K562 (cell line): ENCODE measurements around the gene HK1.

Source experiments
- ATF3 ChIP-seq, 2 experiments: fragments of 450-650 bp in 1 of 2; sonication (generic) in 1 of 2; formaldehyde crosslinking in 1 of 2; IDR thresholded peaks in 1 of 2; conservative IDR thresholded peaks in 1 of 2; 2 replicates each; pipeline versions ENCODE4 v1.6.1 to v1.8.1; 2016 to 2023; ENCODE audit warnings: mild to moderate bottlenecking in 2 of 2, moderate library complexity in 2 of 2, inconsistent platforms in 1 of 2, missing genetic modification reagents in 1 of 2
- CEBPB ChIP-seq: fragments of 450-650 bp; IDR thresholded peaks from 2 replicates; pipeline ENCODE4 v1.6.1; 2016; ENCODE audit warnings: missing genetic modification characterization, missing compliant biosample characterization
- POLR2AphosphoS5 ChIP-seq: IDR thresholded peaks from 2 replicates; pipeline ENCODE4 v1.6.1; 2011; ENCODE audit warnings: mild to moderate bottlenecking, low read depth, low read length, moderate library complexity; ENCODE audit not compliant: control insufficient read depth, insufficient read depth
- SRSF9 ChIP-seq: fragments of 200-400 bp; formaldehyde crosslinking; IDR thresholded peaks from 2 replicates; pipeline ENCODE4 v1.6.1; 2017; ENCODE audit warnings: low read depth, low read length, borderline replicate concordance
- TEAD4 ChIP-seq, 2 experiments: sonication (generic) in 1 of 2; formaldehyde crosslinking in 1 of 2; IDR thresholded peaks; 2 replicates each; pipeline versions ENCODE4 v1.6.1 to v1.8.0; 2012 to 2022; ENCODE audit warnings: borderline replicate concordance in 1 of 2, inconsistent platforms in 1 of 2, low read length in 1 of 2, mild to moderate bottlenecking in 1 of 2, missing genetic modification reagents in 1 of 2
- ZNF121 ChIP-seq: sonication (generic); formaldehyde crosslinking; conservative IDR thresholded peaks from 2 replicates; pipeline ENCODE4 v1.8.0; 2022; ENCODE audit warnings: missing genetic modification reagents
- TF ChIP-seq, protein P1 (sequence below): IDR thresholded peaks from 3 replicates; pipeline ENCODE4 v1.6.1; 2011; ENCODE audit warnings: borderline replicate concordance, mild to moderate bottlenecking; ENCODE audit not compliant: insufficient read length, insufficient read depth

GRCh38 chr10:69403519-69403918 is 125.2 kb downstream of the HK1 start:
- no peak for TF ChIP-seq POLR2AphosphoS5
- TF ChIP-seq, protein P1, sequence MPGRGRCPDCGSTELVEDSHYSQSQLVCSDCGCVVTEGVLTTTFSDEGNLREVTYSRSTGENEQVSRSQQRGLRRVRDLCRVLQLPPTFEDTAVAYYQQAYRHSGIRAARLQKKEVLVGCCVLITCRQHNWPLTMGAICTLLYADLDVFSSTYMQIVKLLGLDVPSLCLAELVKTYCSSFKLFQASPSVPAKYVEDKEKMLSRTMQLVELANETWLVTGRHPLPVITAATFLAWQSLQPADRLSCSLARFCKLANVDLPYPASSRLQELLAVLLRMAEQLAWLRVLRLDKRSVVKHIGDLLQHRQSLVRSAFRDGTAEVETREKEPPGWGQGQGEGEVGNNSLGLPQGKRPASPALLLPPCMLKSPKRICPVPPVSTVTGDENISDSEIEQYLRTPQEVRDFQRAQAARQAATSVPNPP, result no peak
- TF ChIP-seq ATF3 (IDR thresholded peaks at IDR 0.05), result no peak
- TF ChIP-seq ATF3 (CRISPR knock-in tag; conservative IDR thresholded peaks at IDR 0.05), result no peak
- TF ChIP-seq ZNF121, result no peak
- TF ChIP-seq CEBPB, result no peak
- no peak for TF ChIP-seq TEAD4 (IDR thresholded peaks at IDR 0.05; ENCODE audit: low read length)
- TF ChIP-seq TEAD4 (CRISPR knock-in tag; IDR thresholded peaks at IDR 0.05; ENCODE audit: borderline replicate concordance), result no peak
- TF ChIP-seq SRSF9, result no peak
